Fibroblast of lung (primary cell): ENCODE data around the gene TTLL11.

Experiments
- EZH2 ChIP-seq: IDR thresholded peaks from 2 replicates; pipeline ENCODE4 v1.5.1; 2012; ENCODE audit warnings: low read length, control low read depth, mild to moderate bottlenecking; ENCODE audit errors: missing control alignments
- TF ChIP-seq, protein P1 (sequence below), 2 donors: IDR thresholded peaks in 1 of 2; conservative IDR thresholded peaks in 1 of 2; 1 replicate in 1 of 2; 2 replicates in 1 of 2; pipeline ENCODE4 v1.5.1; 2011 to 2012; ENCODE audit warnings: low read length in 2 of 2, control low read depth in 1 of 2, inconsistent platforms in 1 of 2, low read depth in 1 of 2, mild to moderate bottlenecking in 1 of 2

DNA sequence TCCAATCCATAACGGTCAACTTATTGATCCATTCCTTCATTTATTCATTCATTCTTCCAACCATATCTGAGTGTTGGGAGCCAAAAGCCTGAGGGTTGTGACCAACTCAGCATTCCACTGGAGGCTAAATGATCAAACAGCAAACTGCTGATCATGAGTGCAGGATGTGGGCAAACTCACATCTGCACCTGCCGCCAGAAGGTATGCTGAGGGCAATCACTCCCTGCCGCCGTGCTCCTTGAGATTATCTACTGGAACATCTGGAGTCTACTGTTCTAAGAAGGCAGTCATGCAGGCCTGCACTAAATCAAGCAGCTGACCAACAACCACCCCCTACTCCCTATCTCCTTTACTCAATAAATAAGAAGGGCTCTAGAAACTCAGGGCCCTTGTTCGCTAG lies 184.0 kb downstream of the TTLL11 start:
- TF ChIP-seq, protein P1, sequence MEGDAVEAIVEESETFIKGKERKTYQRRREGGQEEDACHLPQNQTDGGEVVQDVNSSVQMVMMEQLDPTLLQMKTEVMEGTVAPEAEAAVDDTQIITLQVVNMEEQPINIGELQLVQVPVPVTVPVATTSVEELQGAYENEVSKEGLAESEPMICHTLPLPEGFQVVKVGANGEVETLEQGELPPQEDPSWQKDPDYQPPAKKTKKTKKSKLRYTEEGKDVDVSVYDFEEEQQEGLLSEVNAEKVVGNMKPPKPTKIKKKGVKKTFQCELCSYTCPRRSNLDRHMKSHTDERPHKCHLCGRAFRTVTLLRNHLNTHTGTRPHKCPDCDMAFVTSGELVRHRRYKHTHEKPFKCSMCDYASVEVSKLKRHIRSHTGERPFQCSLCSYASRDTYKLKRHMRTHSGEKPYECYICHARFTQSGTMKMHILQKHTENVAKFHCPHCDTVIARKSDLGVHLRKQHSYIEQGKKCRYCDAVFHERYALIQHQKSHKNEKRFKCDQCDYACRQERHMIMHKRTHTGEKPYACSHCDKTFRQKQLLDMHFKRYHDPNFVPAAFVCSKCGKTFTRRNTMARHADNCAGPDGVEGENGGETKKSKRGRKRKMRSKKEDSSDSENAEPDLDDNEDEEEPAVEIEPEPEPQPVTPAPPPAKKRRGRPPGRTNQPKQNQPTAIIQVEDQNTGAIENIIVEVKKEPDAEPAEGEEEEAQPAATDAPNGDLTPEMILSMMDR (conservative IDR thresholded peaks at IDR 0.05 in 1 of 2, IDR thresholded peaks at IDR 0.05 in 1 of 2; ENCODE audit: low read depth in 1 of 2, low read length in 2 of 2) = no peak
- TF ChIP-seq EZH2 = no peak
